NCI-H1105 treated with DMSO at 0.1 percent for 48 hours (cell line): ENCODE measurements around the gene BBOF1.
A peak's percentile ranks its signal among the peaks of the same experiment; 100 is the strongest.

Experiments
- DNase-seq: peaks from one replicate; lab custom pipeline; 2025; lab: John Stamatoyannopoulos, UW

The BBOF1 gene

GRCh38 chr14:74029136-74029535, 10.0 kb downstream of the BBOF1 start:
- DNase-seq, result no peak

- no peak for DNase-seq
Observed at GRCh38 chr14:74034572-74034971, 15.4 kb downstream of the BBOF1 start.

- DNase-seq, result no peak
Observed at GRCh38 chr14:74035556-74035955, 16.4 kb downstream of the BBOF1 start.

DNA sequence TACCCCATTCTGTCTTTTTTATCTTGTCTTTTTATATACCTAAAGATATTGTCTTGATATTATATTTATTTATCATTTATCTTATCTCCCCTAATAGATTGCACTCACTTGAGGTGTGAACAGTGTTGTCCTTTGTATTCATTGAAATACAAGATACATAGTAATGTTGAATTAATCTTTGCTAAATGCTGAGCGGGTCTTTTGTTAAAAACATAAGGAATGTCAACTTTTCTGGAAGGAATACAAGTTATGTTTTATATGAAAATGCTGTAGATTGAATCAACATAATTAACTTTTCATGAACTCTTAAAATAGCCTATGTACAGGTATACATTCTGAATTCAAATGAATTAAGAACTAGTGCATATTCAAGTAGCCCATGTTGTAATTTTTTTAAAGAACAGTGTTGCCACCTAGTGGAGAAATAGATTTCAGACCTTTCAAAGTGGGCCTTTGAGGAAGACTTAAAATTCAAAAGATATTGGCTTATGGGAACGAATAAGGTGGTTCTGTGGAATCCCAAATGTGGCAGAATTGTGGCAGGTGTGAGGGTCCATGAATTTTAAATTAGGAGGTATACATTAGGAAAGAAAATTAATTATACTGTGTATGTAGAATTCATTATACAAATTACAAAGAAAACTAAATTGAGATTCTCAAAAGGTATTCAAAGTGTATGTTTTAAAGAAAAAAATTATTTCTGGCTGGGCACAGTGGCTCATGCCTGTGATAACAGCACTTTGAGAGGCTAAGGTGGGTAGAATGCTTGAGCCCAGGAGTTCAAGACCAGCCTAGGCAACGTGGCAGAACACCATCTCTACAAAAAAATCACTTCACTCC, 19.1 kb downstream of the BBOF1 start:
- DNase-seq, result peak; percentile 72

DNA sequence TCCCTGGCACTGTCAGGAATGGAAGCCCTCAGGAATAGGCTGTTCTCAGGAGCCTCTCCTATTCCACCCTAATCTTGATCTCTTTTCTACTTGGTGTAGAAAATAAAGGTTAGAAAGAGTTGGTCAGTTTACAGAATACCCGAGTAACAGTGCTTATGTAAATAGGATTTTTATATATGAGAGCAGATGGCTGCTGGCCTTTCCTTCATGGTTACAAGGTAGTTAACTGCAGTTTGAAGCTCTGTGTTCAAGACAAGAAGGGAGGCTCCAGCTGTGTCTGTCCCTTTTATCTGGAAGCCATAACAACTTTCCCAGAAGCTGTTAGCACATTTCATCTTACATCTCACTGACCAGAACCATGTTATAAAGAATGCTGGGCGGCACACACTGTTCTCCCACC, 23.1 kb downstream of the BBOF1 start:
- no peak for DNase-seq

DNA sequence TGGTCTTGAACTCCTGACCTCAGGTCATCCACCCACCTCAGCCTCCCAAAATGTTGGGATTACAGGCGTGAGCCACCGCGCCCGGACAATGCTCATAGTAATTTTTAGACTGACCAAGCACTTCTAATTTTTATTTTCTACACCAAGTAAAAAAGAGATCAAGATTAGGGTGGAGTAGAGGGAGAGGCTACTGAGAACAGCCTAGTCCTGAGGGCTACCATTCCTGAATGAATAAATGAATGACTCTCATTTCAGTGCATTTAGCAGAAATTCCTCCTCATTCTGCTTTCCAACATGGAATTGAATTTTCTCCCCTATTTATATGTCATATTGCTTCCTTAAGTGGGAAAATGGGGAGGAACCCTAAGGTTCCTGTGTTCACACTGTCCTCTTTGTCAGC, 26.4 kb downstream of the BBOF1 start:
- no peak for DNase-seq

- no peak for DNase-seq
Observed at GRCh38 chr14:74048281-74048680, 29.1 kb downstream of the BBOF1 start.

DNA sequence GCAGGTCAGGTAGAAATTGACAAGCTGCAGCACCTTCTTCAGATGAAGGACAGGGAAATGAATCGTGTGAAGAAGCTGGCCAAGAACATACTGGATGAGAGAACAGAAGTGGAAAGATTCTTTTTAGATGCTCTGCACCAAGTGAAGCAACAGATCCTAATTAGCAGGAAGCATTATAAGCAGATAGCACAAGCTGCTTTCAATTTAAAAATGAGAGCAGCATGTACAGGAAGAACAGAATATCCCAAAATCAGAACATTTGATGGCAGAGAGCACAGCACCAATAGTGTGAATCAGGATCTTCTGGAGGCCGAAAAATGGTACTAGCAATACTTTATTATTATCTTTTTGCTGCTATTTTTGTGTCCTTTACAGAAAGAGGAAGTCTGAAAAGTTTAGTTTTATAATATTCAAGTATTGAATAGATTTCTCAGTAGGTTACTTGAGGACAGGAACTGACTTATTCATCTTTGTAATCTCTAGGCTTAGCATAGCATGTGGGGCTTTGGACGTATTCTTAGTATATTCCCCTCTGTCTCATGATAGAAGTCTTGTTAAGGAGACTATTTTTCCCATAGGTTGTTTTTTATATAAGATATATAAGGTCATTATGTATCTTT, 30.8 kb downstream of the BBOF1 start:
- no peak for DNase-seq

DNA sequence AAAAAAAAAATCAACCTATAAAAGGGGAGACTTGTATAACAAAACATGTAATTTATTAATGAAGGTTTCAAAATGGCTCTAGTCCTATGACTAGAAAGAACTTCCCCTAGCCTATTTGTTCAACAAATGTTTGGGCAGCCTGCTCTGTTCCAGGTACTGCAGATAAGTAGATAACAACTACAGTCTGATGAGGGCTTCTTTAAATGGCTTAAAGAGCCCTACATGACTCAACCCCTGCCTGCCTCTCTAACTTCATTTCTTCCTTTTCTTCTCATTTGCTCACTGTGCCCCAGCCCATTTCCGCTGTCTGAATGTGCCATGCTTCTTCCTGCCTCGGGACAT, 43.6 kb downstream of the BBOF1 start:
- no peak for DNase-seq

- no peak for DNase-seq
Observed at GRCh38 chr14:74064426-74064825, 45.3 kb downstream of the BBOF1 start.

DNA sequence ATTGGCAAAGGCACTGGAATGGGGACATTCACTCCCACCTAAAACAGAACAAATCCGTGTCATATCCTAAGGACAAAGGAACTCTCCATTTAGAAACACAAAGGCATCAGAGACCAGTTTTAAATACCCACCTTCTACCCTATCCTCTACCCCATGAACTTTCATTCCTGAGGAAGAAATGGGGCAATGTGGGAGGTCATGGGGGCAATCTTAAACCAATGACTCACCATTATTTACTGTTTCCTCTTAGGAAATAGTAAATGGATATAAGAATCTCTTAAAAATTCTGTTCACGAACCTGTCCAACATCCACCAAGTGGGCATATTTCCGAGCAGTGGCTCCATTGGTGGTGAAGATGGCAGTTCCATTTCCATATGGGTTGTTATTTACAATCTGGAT, 45.7 kb downstream of the BBOF1 start:
- DNase-seq, result no peak

GRCh38 chr14:74065746-74066575, 46.8 kb downstream of the BBOF1 start:
- DNase-seq, result no peak

- no peak for DNase-seq
Observed at GRCh38 chr14:74077401-74077800, 58.3 kb downstream of the BBOF1 start.

GRCh38 chr14:74080820-74081460, 61.8 kb downstream of the BBOF1 start:
- DNase-seq, result no peak

GRCh38 chr14:74081491-74081890, 62.3 kb downstream of the BBOF1 start:
- DNase-seq, result no peak

GRCh38 chr14:74083161-74083560, 64.0 kb downstream of the BBOF1 start:
- DNase-seq, result no peak

DNA sequence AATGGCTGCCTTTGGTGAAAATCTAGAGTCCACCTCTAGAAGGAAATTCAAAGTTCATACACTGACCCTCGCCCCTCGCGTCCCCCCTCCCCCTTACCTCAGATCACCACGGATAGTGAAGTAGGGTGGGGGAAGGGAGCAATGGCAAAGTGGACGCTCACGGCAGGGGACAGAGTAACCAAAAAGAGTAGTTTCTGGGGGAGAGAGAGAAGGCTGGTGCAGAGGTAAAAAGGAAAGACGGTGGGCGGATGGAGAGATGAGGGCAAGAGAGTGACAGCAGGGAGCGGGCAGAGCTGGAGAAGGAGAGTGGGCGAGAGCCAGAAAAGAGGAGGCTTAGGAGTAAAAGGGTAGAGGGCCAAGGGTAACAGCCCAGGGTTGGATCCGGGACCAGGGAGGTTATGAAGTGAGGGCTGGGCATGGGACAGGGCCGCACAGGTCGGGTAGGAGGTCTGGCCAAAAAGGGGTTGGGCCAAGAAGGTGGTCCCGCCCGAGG, 64.7 kb downstream of the BBOF1 start:
- no peak for DNase-seq

DNA sequence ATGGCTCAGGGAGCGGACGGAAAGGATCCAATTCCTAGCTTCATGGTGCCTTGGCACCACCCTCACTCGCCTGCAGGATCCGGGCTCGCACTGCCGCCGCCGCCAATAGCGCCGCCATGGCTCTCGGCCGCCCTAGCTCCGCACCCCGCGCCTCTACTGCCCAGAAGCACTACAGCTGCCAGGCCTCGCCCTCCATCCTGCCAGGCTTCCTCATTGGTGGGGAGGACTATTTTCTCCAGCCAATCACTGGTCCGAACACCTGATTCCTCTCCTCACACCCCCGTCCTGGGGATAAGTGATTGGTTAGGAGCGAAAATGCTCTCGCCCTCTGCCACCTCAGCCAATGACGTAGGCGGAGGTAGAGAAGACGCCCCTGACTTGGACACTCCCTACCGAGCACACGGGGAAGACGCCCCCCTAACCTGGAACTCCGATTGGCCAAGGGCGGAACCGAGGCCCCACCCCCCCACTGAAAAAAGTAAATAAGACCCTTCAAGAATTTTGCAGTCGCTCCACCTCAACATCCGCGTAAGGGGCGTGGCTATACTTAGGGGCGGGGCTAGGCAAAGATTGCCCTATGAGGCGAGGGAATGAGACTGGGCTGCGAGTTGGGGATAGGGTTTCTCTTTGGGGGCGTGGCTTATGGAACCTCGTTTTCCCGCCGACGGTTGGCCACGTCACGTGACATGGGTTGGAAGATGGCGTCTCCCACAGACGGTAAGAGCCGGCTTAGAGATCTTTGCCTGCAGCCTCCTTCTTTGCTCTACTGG, 65.3 kb downstream of the BBOF1 start, which contains the start of the genes ALDH6A1 and LIN52:
Gene ALDH6A1 (minus strand): TSS at position 177 of the 770 bp plus-strand sequence. CDS start 59 bp downstream, at position 118.
Gene LIN52 (plus strand): TSS at position 680 of the 770 bp plus-strand sequence. CDS start 19 bp downstream, at position 699.
- peak; percentile 100 for DNase-seq

DNA sequence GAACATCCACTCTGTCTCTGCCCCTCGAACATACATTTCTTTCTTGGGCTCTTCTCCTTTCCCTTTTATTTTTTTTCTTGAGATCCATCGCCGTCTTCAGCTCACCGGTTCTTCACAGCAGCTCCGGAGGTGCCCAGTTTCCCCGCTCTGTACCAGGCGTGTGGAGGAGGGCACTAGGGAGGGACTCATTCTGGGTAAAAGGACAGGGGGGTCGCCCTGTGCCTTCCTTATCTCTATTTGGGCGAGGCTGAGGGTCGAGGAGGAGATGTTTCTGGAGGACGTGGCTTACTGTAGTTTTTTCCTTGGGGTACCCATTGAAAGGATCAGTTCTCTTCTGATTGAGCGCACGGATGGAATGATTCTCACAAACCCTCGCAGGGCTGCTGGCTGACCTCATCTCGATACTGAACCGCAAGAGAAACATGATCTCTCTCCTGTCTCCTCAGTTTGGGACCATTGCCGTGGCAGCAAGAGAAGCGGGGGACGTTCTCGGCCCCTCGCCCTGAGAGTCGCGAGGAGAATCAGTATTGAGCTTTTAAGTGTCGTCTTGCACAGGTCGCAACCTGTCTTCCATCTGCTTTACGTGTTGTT, 66.0 kb downstream of the BBOF1 start:
- DNase-seq, result peak; percentile 51

- no peak for DNase-seq
Observed at GRCh38 chr14:74085828-74086227, 66.7 kb downstream of the BBOF1 start.
